Measurements from ENCODE around the gene KISS1R.

Gene KISS1R

GRCh38 chr19:900302-901111 lies 16.6 kb upstream of the KISS1R start:
- DNase-seq: no peak

GRCh38 chr19:901216-902092 lies 15.7 kb upstream of the KISS1R start:
- no peak for DNase-seq

- DNase-seq: no peak
These were observed 15.1 kb upstream of the KISS1R start for GRCh38 chr19:902093-902370.

- no peak for DNase-seq
These were observed 14.5 kb upstream of the KISS1R start for GRCh38 chr19:902446-903226.

- no peak for DNase-seq
These were observed 13.8 kb upstream of the KISS1R start for GRCh38 chr19:903266-903797.

DNA sequence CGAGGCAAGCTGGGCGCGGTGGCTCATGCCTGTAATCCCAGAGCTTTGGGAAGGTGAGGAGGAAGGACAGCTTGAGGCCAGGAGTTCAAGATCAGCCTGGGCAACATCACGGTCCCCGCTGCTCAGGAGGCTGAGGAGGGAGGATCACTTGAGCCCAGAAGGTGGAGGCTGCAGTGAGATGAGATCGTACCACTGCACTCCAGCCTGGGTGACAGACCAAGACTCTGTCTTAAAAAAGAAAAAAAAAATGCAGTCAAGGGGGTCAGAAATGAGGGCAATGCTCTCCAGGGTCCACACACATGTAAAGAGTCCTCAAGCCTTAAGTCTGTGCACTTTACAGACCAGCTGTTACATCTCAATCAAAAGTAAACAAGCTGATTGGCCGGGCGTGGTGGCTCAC lies 12.6 kb upstream of the KISS1R start:
- DNase-seq: no peak

- DNase-seq: no peak
These were observed 10.7 kb upstream of the KISS1R start for GRCh38 chr19:906480-906879.

DNA sequence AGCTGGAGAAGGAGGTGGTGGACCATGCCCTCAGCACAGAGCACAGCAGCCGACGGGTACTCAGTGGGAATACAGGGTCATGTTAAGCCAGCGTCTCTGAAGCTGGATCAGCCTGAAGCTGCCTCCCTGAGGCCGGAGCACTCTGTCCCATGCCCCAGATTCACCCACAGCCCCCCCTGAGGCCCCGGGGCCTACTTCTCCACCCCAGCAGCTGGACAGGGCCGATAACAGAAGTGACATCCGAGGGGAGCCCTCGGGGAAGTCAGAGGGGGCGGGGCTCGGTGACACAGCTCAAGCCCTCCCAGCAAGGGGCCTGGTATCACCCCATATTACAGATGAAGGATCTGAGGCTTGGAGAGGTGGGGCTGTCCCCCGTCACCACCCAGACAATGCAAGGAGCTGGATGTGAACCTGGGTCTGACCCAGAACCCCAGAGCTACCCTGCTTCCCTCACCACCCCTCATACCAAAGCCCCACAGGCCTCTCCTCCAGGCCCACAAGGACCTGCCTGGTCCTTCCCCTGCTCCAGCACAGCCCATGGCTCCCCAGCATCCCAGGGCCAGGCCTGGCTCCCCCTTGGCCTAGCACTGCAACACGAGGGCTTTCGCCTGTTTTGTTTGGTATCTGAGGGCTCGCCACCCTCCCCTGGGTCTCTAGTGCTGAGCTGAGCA lies 9.8 kb upstream of the KISS1R start:
- DNase-seq: no peak

GRCh38 chr19:911197-912033 lies 5.7 kb upstream of the KISS1R start:
- no peak for DNase-seq

GRCh38 chr19:912181-913079 lies 4.7 kb upstream of the KISS1R start:
- no peak for DNase-seq

GRCh38 chr19:913080-913748 lies 3.9 kb upstream of the KISS1R start, which contains the start of gene R3HDM4:
TSS of gene R3HDM4 (minus strand) at chr19:913219. CDS start at chr19:913157, 62 bp downstream.
- peak; percentile 63 for DNase-seq

DNA sequence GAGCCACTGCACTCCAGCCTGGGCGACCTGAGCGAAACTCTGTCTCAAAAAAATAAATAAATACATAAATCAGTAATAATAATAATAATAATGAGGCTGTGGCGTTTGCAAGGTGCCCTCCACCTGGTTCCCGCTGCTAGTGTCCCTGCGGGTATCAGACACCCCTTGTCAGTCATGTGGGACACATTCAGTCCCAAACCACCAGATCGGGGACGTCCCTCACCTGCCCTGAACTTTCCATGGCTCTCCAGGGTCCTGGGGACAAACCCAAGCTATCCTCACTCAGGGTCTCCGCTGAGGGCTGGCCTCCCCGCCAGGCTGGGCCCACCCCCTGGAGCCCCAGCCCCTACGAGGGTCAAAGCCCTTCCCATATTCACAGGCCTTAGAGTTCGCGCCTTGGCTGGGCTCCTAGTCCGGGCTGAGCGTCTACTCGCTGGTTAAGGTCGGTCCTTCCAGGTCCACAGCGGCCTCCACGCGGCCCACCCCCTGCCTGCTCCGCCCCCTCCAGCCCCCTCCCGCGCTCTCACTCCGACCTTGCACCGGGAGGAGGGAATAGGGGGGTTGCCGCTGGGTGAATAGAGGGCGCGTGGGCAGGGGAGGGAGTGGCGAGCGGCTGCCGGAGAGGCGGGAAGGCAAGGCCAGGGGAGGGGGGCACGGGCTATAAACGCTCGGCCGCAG lies 349 bp upstream of the KISS1R start:
- DNase-seq: no peak

DNA sequence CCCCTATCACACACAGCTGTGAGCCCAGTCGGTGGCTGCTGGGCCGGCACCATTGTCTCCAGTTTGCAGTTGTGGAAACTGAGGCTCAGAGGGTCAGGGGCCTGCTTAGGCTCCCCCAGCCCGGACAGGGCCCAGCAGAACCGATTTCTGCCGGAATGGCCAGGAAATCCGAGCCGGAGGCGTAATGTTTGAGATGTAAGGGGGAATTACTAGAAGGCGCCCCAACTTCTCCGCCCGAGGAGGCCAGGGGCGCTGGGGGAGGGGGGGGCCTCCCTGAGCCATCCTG lies 962 bp downstream of the KISS1R start:
- no peak for DNase-seq

DNA sequence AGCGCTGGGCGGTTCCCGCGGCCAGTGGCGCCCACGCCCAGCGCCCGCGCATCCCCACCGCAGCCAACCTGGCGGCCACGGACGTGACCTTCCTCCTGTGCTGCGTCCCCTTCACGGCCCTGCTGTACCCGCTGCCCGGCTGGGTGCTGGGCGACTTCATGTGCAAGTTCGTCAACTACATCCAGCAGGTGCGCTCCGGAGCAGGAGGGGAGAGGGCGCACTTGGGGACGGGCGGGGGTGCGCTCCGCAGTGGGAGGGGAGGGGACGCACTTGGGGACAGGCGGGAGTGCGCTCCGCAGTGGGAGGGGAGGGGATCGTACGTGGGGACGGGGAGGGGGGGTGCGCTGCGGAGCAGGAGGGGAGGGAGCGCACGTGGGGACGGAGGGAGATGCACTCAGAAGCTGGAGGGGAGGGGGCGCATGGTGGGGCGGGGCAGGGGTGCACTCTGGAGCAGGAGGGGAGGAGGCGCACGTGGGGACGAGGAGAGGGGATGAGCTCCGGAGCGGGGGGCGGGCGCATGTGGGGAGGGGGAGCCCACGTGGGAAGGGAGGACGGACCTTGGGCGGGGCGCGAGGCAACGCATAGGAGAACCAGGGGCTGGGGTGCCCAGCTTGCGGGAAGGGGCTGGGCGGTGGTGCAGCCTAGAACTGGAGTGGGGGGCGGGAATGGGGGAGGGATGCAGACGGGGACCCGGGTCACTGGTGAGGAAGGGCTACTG lies 1.5 kb downstream of the KISS1R start:
- DNase-seq: no peak

GRCh38 chr19:919199-920050 lies 2.3 kb downstream of the KISS1R start:
- DNase-seq: no peak

DNA sequence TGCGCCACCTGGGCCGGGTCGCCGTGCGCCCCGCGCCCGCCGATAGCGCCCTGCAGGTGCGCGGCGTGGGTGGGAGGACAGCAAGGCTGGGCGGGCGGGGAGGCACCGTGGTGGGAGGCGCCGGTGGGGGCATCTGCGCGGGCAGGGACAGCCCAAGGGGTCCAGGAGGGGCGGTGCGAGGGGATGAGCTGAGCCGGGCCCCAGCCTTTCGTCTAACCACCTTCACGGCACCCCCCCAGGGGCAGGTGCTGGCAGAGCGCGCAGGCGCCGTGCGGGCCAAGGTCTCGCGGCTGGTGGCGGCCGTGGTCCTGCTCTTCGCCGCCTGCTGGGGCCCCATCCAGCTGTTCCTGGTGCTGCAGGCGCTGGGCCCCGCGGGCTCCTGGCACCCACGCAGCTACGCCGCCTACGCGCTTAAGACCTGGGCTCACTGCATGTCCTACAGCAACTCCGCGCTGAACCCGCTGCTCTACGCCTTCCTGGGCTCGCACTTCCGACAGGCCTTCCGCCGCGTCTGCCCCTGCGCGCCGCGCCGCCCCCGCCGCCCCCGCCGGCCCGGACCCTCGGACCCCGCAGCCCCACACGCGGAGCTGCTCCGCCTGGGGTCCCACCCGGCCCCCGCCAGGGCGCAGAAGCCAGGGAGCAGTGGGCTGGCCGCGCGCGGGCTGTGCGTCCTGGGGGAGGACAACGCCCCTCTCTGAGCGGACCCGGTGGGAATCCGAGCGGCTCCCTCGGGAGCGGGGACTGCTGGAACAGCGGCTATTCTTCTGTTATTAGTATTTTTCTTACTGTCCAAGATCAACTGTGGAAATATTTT lies 3.1 kb downstream of the KISS1R start:
- peak; percentile 44 for DNase-seq

DNA sequence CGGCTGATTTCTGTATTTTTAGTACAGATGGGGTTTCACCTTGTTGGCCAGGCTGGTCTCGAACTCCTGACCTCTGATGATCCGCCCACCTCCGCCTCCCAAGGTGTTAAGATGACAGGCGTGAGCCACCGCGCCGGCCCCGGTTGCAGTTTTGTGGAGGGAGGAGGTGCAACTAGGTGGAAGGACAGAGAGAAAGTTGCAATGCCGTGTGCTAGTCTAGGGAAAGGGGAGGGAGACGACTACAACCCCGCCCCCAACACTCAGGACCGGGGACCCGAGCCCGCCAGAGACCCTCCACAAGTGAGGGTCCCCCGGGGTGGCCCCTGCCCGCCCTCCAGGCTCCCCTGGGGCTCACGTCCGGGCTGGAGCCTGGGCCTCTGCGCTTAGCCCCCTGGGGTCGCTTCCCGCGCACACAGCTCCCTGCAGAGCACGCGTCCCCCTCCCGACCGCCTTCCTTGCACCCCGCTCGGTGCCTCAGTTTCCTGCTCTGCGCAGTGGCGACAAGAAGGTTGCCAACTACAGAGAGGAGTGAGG lies 7.5 kb downstream of the KISS1R start:
- DNase-seq: no peak
